ENCODE data around the gene LIMCH1.

The LIMCH1 gene

GRCh38 chr4:41532336-41532735, 5.6 kb upstream of the LIMCH1 start:
- no peak for DNase-seq (ENCODE audit: low read depth in 2 of 2)

GRCh38 chr4:41532882-41533281, 5.1 kb upstream of the LIMCH1 start:
- no peak for DNase-seq (ENCODE audit: low read depth in 2 of 2)

GRCh38 chr4:41533680-41534079, 4.3 kb upstream of the LIMCH1 start:
- no peak for DNase-seq (ENCODE audit: low read depth in 2 of 2)

GRCh38 chr4:41534404-41534803, 3.6 kb upstream of the LIMCH1 start:
- DNase-seq (ENCODE audit: low read depth in 2 of 2), result no peak

GRCh38 chr4:41535911-41536371, 2.0 kb upstream of the LIMCH1 start:
- no peak for DNase-seq (ENCODE audit: low read depth in 2 of 2)

GRCh38 chr4:41537292-41537890, 566 bp upstream of the LIMCH1 start:
- no peak for DNase-seq (ENCODE audit: low read depth in 2 of 2)

GRCh38 chr4:41538887-41539498, 1.0 kb downstream of the LIMCH1 start:
- DNase-seq (ENCODE audit: low read depth in 2 of 2), result no peak

- no peak for DNase-seq (ENCODE audit: low read depth in 2 of 2)
These were observed 1.8 kb downstream of the LIMCH1 start for GRCh38 chr4:41539711-41540110.

GRCh38 chr4:41540687-41541086, 2.7 kb downstream of the LIMCH1 start:
- no peak for DNase-seq (ENCODE audit: low read depth in 2 of 2)

- DNase-seq (ENCODE audit: low read depth in 2 of 2), result no peak
These were observed 3.7 kb downstream of the LIMCH1 start for GRCh38 chr4:41541687-41542094.

- DNase-seq (ENCODE audit: low read depth in 2 of 2), result no peak
These were observed 4.7 kb downstream of the LIMCH1 start for GRCh38 chr4:41542526-41543275.

GRCh38 chr4:41545238-41545637, 7.3 kb downstream of the LIMCH1 start:
- no peak for DNase-seq (ENCODE audit: low read depth in 2 of 2)

- no peak for DNase-seq (ENCODE audit: low read depth in 2 of 2)
These were observed 8.7 kb downstream of the LIMCH1 start for GRCh38 chr4:41546638-41547037.

- no peak for DNase-seq (ENCODE audit: low read depth in 2 of 2)
These were observed 10.4 kb downstream of the LIMCH1 start for GRCh38 chr4:41548305-41548880.

GRCh38 chr4:41549478-41549877, 11.5 kb downstream of the LIMCH1 start:
- no peak for DNase-seq (ENCODE audit: low read depth in 2 of 2)

GRCh38 chr4:41550308-41550707, 12.4 kb downstream of the LIMCH1 start:
- DNase-seq (ENCODE audit: low read depth in 2 of 2), result no peak

- no peak for DNase-seq (ENCODE audit: low read depth in 2 of 2)
These were observed 13.6 kb downstream of the LIMCH1 start for GRCh38 chr4:41551536-41551935.

GRCh38 chr4:41554905-41555304, 16.9 kb downstream of the LIMCH1 start:
- DNase-seq (ENCODE audit: low read depth in 2 of 2), result no peak

- no peak for DNase-seq (ENCODE audit: low read depth in 2 of 2)
These were observed 18.6 kb downstream of the LIMCH1 start for GRCh38 chr4:41556526-41556925.

GRCh38 chr4:41559940-41560516, 22.1 kb downstream of the LIMCH1 start:
- DNase-seq (ENCODE audit: low read depth in 2 of 2), result no peak

GRCh38 chr4:41561244-41561643, 23.3 kb downstream of the LIMCH1 start:
- DNase-seq (ENCODE audit: low read depth in 2 of 2), result no peak

- DNase-seq (ENCODE audit: low read depth in 2 of 2), result no peak
These were observed 29.2 kb downstream of the LIMCH1 start for GRCh38 chr4:41567186-41567585.

All from stimulated activated CD8-positive, alpha-beta memory T cell treated with anti-CD3 and anti-CD28 coated beads, Interleukin-7, amount 100 ng/mL, for 4 hours (primary cell).